HG02840 (cell line): ENCODE results near the gene ZNF467.

Experiments
- ATAC-seq: cut with Tn5 transposase; IDR thresholded peaks from one replicate; pipeline ENCODE4 v1.9.1; 2021; ENCODE audit warnings: mild to moderate bottlenecking, moderate library complexity, moderate number of reproducible peaks; ENCODE audit not compliant: unreplicated experiment, low FRiP score

The ZNF467 gene

DNA sequence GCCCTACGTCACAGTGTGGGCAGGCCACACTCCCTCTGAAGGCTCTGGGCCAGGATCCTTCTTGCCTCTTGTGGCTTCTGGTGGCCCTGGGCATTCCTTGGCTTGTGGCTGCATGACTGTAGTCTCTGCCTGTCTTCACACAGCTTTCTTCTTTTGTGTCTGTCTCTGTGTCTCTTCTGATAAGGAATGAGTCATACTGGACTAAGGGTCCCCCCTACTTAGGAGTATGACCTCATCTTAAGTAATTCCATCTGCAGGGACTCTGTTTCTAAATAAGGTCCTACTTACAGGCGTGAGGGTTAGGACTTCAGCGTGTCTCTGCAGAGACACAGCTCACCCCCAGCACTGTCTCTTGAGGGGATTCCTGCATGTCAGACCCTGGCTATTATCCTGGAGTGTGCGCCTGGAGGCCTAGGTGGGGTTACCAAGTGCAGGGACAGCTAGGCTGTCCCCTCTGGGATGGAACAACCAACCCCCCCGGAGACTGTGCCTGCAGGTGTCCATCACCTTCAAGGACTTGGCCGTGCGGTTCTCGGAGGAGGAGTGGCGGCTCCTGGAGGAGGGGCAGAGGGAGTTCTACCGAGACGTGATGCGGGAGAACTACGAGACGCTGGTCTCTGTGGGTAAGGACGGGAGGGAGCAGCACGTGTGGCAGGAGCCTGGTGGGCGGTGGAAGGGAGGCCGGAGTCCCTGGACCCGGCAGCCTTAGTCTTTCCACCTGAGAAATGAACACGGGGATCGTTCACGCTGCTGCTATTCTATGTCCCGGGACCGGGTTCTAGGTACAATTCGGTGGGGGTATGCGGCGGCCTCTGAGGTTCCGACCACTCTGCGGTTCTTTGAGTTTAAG, 54.1 kb downstream of the ZNF467 start:
- no peak for ATAC-seq

DNA sequence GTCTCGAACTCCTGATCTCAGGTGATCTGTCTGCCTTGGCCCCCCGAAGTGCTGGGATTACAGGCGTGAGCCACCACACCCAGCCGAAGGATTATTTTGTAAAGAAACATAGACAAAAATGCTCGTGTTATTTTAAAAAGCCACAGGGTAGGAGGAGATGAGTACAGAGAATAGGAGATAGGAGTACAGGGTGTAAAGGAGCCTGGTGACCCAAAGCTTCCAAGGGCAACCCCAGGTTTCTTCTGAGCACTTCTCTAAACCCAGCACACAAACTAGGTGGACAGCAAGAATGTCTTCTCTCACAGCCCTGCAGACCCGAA, 54.7 kb downstream of the ZNF467 start:
- no peak for ATAC-seq

DNA sequence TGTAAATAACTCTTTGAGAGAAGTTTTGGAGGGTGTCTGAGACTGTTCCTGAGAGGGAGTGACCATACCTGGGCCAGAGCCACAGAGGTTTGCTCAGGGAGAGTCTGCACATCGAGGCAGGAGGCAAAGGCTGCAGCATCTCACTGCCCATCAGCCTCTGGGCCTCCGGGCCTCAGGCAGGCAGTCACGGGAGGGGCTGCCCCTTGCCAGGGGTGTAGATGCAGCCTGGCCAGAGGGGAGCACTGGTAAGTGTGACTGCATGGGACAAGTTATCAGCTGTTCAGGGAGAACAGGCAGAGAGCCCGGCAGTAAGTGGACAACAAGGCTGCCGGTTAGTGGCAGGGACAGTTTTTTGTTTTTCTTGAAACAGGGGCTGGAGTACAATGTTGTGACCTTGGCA, 55.9 kb downstream of the ZNF467 start:
- ATAC-seq = no peak

DNA sequence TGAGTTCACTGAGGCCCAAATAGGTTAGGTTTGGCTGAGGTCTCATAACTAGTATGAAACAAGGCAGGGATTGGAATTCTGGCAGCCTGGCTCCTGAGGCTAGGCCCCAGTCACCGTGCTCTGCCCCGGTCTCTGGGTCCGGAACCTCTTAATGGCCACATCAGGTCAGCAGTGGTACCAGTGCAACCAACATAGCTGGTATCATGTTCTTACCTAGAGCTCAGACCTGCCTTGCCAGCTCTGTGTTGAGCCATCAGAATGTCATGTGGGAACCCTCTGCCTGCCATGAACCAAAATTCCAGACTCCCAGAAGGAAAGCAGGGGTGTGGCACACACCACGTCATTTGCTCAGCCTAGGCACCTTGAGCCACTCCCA, 56.5 kb downstream of the ZNF467 start:
- no peak for ATAC-seq

DNA sequence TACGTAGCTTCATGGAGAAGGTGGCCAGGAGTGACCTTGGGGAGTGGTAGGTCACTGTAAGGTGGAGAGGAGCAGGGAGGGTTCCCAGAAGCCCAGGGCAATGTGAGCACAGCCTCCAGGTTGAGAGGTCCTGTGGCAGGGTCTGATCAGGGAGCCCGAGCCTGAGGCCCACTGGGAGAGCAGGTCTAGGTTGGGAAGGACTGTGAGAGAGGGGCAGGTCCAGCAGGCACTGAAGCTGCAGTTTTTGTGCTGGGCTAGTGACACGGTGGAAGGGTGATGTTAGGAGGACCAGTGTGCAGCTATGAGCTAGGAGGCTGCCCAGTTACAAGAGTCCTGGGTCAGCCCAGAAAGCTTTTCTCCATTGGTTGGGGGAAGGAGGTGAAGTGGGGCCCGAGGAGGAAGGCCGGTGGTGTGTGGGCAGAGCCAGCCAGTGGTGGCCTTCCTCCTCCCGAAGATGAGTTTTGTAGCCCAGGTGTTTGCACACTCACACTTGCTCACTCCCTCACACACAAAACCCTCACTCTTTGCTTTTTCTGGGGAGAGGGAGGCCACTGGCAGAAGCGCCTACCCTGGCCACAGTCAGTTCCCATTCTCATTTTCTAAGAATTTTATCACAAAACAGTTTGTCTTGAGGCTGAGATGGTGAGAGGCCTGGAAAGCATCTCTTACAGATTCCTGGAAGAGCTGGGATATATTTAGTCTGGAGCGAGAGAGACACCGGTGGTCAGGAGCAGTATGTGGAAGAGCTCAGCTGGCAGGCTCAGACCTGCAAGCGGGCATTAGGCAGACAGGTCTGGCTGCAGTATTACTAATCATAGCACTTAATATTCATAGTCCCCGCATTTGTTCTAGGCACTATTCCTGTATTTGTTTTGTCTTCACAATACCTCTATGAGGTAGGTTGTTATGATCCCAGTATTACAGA, 57.1 kb downstream of the ZNF467 start:
- no peak for ATAC-seq

DNA sequence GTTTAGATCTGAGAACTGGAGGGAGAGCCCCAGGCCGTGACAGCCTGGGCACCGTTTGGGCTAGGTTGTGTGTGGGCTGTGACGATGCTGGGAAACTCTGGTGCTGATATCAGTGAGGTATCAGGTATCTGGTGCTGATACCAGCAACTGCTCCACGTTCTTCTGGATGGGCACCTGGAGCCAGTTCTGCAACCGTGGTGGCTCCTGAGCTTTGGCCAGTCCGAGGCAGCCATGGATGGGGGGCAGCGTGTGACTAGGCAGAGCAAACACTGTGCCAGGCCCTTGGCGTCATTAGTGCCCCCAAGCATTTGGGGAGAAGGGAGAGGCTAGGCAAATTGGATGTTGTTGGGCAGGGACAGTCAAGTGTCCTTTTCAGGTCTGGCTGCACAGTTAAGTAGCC, 57.9 kb downstream of the ZNF467 start:
- no peak for ATAC-seq

DNA sequence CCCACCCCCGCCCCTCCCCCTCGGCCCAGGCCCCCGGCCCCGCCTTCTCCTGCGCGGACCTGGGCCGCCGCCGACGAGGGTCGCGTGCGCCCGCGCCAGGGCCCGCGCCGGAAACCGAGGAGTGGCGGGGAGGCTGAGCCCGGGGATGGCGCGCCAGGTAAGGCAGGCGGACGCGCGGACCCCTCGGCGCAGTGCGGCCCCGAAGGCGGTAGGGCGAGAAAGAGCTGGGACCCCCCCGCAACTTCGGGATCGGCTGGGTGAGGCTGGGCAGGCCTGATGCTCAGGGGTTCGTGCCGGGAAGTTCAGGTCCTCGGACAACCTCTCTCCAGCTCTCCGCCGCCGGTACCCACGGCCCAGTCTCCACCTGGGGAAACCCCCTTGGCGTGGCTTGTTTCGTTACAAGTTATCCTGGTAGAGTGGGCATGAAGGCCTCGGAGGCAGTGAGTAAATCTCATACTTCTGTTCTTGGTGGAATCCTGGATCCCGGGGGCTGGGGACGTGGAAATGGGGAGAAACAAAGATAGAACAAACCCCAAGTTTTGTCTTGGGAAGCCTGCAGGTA, 58.4 kb downstream of the ZNF467 start:
- ATAC-seq = peak; percentile 20
